ENCODE results near the gene SH3RF3.

SH3RF3 gene

DNA sequence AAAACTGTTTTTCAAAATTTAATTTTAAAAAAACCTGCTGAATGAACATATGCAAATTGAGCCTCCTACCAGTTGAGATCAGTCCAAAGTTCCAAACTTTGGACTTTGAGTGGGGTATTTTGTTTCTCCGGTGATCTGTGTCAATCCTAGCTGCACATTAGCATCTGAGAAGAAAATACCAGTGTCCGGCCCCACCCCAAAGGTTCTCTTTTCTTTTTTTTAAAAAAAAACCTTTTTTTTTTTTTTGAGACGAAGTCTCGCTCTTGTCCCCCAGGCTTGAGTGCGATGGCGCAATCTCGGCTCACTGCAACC lies 393.0 kb downstream of the SH3RF3 start:
- no peak for DNase-seq (ENCODE audit: extremely low read depth, low read depth)
- TF ChIP-seq, protein P1, sequence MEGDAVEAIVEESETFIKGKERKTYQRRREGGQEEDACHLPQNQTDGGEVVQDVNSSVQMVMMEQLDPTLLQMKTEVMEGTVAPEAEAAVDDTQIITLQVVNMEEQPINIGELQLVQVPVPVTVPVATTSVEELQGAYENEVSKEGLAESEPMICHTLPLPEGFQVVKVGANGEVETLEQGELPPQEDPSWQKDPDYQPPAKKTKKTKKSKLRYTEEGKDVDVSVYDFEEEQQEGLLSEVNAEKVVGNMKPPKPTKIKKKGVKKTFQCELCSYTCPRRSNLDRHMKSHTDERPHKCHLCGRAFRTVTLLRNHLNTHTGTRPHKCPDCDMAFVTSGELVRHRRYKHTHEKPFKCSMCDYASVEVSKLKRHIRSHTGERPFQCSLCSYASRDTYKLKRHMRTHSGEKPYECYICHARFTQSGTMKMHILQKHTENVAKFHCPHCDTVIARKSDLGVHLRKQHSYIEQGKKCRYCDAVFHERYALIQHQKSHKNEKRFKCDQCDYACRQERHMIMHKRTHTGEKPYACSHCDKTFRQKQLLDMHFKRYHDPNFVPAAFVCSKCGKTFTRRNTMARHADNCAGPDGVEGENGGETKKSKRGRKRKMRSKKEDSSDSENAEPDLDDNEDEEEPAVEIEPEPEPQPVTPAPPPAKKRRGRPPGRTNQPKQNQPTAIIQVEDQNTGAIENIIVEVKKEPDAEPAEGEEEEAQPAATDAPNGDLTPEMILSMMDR (IDR thresholded peaks at IDR 0.05; ENCODE audit: low read depth, low read length) = no peak

DNA sequence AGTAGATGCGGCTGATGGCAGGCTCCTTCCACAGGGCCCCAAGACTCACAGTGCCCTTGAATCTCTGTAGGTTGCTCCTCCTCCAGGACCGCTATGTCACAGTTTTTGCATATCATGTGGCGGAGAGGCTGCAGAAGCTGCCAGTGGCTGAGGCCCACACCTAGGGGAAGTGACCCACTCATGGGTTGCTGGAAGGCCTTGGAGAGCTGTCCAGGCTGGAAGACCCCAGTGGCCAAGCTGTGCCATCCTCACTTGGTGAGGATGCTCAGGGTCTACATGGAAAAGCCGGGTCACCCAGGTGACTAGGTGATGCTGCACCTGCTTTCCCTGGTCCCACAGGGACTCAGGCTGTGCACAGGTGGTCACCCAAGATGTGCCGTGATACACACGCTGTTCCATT lies 394.1 kb downstream of the SH3RF3 start:
- TF ChIP-seq, protein P1 (IDR thresholded peaks at IDR 0.05; ENCODE audit: low read depth, low read length) = no peak
- DNase-seq (ENCODE audit: extremely low read depth, low read depth) = no peak

DNA sequence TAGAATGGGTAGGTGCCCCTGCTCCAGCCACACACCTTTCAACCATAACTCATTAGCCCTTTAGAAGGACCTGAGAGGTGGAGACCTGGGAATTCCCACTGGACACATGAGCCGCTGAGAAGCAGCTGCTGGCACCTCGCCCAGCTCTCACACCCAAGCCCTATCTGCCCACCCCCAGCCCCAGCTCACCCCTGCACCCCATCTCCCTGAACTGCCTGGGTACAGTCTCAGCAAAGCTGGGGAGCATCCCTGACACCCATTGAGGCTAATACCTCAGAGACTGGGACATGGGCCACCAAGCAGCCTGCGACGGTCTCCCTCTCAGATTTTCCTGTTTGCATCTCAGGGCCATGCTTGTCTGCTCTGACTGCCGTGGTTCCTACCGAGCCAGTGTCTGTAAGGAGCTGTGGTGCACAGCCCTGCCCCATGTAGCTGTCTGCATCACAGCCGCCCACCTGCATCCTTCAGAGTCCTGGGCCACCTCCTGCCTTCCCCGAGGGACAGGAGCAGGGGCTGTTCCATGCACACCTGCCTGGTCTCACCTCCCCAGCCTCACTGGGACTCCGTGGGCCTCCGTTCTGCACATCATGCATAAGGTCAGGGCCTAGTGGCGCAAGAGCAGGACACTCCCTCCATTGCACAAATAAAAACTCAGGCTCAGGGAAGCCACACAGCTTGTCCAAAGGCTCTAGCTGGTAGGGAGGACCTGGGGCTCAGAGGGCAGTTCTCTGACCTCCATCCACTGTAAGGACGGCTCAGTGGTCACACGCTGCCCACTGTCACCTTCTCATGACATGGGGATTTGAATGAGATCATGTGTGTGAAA lies 394.7 kb downstream of the SH3RF3 start:
- TF ChIP-seq, protein P1 (IDR thresholded peaks at IDR 0.05; ENCODE audit: low read depth, low read length) = no peak
- DNase-seq (ENCODE audit: extremely low read depth, low read depth) = no peak

DNA sequence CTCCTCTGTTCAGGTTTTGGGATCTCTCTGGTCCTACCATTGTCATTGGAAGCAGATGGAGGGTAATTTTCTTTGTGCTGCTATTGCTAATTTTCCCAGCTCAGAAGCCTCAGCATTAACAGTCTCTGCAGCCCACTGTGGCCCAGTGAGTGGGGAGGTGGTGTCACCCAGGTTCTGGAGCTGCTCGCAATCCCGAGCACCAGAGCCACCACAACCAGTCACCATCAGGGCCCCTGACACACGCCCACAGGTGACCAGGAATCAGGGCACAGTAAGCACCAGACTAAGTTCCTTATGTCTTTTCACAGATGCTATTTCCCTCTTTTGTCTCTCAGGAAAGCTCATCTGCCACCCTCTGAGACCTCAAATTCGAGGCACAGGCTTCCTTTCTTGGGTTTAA lies 396.8 kb downstream of the SH3RF3 start:
- DNase-seq (ENCODE audit: extremely low read depth, low read depth) = no peak

DNA sequence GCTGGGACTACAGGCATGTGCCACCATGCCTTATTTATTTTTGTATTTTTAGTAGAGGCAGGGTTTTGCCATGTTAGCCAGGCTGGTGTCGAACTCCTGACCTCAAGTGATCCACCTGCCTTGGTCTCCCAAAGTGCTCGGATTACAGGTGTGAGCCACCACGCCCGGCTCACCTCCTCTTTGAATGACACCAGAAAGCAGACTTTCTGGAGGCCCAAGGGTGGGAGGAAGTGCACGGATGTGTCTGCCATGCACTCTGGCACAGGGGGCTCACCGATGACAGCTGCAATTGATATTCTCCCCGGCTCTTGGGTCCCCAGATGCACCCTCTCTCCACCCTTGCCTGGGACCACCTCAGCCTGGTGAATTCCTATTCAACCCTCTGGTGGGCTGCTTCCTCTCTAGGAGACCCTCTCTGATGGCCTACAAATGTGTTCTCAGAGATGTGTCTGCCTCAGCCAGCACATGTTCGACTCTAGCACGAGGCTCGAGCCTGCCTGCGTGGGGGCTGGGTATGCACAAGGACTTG lies 397.5 kb downstream of the SH3RF3 start:
- DNase-seq (ENCODE audit: extremely low read depth, low read depth) = no peak
- TF ChIP-seq, protein P1 (IDR thresholded peaks at IDR 0.05; ENCODE audit: low read depth, low read length) = no peak

More for the DNA sequence above, 396.8 kb downstream of the SH3RF3 start:
- TF ChIP-seq, protein P1 (IDR thresholded peaks at IDR 0.05; ENCODE audit: low read depth, low read length) = no peak

DNA sequence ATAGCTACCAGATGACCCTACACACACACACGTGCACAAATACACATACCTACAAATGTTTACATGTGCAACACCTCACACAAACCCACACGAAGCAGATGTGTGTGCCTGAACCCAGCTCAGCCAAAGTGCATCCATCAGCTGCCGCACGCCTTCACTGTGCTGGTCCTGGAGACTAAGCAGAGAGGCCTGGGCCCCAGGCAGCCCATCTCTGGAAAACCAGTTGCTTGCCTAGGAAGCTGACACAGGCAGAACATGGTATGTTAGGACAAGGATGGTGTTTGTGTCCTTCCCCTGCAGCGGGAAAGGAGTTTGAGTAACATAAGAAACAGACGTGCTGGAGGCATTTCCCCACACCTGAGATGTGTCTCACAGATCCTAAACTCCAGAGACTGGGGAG lies 398.1 kb downstream of the SH3RF3 start:
- no peak for DNase-seq (ENCODE audit: extremely low read depth, low read depth)
- TF ChIP-seq, protein P1 (IDR thresholded peaks at IDR 0.05; ENCODE audit: low read depth, low read length) = no peak

DNA sequence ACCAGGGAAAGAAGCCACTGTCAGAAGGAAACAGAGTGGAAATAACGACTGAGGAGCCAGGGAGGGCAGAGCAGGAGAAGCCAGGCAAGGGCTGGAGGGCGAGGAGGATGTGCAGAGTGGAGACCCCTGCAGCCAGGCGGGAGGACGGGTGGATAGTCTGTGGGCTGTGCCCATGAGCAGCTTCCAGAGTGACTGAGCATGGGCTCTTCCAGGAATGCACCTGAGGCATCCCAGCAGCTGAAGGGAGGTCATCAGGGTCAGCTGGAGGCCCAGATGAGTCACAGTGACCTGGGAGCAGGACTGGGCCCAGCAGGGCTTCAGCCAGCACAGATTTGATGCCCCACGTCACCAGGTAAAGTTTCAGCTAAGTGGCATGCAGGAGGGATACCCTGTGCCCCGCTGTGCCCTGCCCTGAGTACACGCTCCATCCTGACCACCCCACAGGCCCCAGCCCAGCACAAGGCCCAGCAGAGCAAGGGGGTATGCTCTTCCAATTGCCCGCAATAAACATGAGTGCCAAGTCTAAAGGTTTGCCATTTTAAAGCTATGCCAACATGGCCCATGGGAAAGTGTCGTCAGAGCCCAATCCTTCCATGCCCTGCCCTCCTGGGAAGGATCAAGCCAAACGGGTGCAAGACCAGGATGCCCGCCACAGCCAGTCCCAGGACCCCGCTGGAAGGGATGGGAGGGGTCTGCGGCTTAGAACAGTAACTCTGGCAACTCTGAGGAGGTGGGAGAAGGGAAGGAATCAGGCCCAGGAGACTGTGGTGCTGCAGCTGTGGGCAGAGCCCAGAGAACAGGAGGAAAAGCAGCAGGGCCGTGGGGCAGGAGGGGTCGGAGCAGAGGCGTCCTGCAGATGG lies 399.1 kb downstream of the SH3RF3 start:
- TF ChIP-seq, protein P1 (IDR thresholded peaks at IDR 0.05; ENCODE audit: low read depth, low read length) = no peak

More for the DNA sequence above, 399.1 kb downstream of the SH3RF3 start:
- no peak for DNase-seq (ENCODE audit: extremely low read depth, low read depth)

All from AG09319 (cell line).